Measurements from ENCODE around the gene CFB.

GRCh38 chr6:31901953-31902643 lies 43.8 kb upstream of the CFB start, which contains the start of gene ZBTB12:
- TF ChIP-seq, protein P1, sequence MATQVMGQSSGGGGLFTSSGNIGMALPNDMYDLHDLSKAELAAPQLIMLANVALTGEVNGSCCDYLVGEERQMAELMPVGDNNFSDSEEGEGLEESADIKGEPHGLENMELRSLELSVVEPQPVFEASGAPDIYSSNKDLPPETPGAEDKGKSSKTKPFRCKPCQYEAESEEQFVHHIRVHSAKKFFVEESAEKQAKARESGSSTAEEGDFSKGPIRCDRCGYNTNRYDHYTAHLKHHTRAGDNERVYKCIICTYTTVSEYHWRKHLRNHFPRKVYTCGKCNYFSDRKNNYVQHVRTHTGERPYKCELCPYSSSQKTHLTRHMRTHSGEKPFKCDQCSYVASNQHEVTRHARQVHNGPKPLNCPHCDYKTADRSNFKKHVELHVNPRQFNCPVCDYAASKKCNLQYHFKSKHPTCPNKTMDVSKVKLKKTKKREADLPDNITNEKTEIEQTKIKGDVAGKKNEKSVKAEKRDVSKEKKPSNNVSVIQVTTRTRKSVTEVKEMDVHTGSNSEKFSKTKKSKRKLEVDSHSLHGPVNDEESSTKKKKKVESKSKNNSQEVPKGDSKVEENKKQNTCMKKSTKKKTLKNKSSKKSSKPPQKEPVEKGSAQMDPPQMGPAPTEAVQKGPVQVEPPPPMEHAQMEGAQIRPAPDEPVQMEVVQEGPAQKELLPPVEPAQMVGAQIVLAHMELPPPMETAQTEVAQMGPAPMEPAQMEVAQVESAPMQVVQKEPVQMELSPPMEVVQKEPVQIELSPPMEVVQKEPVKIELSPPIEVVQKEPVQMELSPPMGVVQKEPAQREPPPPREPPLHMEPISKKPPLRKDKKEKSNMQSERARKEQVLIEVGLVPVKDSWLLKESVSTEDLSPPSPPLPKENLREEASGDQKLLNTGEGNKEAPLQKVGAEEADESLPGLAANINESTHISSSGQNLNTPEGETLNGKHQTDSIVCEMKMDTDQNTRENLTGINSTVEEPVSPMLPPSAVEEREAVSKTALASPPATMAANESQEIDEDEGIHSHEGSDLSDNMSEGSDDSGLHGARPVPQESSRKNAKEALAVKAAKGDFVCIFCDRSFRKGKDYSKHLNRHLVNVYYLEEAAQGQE (IDR thresholded peaks at IDR 0.05; ENCODE audit: insufficient read depth in 1 of 2, low read depth in 2 of 2, low read length in 2 of 2): 0 out of 4 replicates have a peak, but pooled peaks have one; percentile 3 to 32
- TF ChIP-seq POLR2AphosphoS5 (IDR thresholded peaks at IDR 0.05; ENCODE audit: low read depth, low read length): peak; percentile 53; the same call in 1 of the 2 replicates
- peak; percentile 34; the same call in 1 of the 2 replicates for TF ChIP-seq SIN3A (IDR thresholded peaks at IDR 0.05; ENCODE audit: borderline replicate concordance, insufficient read depth, low read length)
